DLD1 (cell line): ENCODE measurements around the gene PIGU.
"Not testable (repeated sequence)": the region's sequence is repeated elsewhere in the genome, so short reads cannot be mapped to it uniquely, and the experiment has no call there.

Experiments used
- in situ Hi-C: cut with HindIII; loops from 2 replicates; pipeline ENCODE4 v1.10.0; 2017; ENCODE audit warnings: low sequenced_read_pairs

The PIGU gene

GRCh38 chr20:34624629-34625028, 52.3 kb downstream of the PIGU start:
- in situ Hi-C loops, result no loop called here

- in situ Hi-C loops, result no loop called here
These were observed 54.0 kb downstream of the PIGU start for GRCh38 chr20:34622821-34623451.

DNA sequence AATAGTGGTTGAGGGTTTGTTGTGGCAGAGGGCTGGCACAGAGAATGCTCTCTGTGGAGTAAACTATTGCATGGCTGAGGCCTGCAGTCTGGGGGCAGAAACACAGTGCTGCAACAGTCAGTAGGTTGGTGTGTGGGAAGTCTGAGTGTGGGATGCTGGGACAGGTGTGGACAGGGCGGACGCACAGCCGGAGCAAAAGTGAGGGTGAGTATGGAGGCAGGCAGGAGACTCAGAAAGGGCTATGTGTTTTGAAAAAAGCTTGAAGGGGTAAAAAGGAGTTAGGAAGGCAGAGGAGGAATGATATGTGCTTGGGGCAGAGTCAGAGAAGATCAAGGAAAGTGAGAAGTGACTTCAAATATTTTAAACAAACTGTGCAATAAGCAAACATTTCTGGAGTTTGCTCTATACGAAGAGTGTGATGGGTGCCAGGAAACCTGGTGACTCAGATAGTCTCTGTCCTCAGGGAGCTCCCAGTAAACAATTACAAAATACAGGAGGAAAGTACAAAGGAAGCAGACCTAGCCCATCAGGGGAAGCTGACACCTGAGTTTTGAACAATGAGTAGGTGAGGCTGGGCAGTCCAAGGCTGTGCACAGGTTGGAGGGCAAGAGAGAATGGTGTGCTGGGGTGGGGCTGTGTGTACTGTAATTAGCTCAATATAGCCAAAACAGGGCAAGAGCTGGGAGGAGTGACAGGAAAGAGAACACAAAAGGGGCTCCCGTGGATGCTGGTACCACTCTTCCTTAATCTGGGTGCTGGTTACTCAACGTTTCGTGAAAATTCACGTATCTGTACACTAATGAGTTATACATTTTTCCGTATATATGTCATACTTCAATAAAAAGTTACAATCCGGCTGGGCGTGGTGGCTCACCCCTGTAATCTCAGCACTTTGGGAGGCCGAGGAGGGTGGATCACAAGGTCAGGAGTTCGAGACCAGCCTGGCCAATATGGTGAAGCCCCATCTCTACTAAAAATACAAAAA, 55.2 kb downstream of the PIGU start:
- in situ Hi-C loops, result no loop called here

GRCh38 chr20:34621036-34621343, 55.9 kb downstream of the PIGU start:
- in situ Hi-C loops, result no loop called here

- in situ Hi-C loops, result no loop called here
These were observed 58.2 kb downstream of the PIGU start for GRCh38 chr20:34618676-34619075.

DNA sequence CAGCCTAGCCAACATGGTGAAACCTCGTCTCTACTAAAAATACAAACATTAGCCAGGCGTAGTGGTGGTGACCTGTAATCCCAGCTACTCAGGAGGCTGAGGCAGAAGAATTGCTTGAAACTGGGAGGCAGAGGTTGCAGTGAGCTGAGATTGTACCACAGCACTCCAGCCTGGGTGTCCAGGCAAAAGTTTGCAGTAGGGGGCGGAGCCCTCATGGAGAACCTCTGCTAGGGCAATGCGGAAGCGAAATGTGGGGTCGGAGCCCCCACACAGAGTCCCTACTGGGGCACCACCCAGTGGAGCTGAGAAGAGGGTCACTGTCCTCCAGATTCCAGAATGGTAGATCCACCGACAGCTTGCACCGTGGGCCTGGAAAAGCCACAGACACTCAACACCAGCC, 60.0 kb downstream of the PIGU start:
- in situ Hi-C loops, result not testable (repeated sequence)

GRCh38 chr20:34615477-34615876, 61.4 kb downstream of the PIGU start:
- in situ Hi-C loops, result no loop called here

GRCh38 chr20:34611976-34612375, 64.9 kb downstream of the PIGU start:
- in situ Hi-C loops, result not testable (repeated sequence)

DNA sequence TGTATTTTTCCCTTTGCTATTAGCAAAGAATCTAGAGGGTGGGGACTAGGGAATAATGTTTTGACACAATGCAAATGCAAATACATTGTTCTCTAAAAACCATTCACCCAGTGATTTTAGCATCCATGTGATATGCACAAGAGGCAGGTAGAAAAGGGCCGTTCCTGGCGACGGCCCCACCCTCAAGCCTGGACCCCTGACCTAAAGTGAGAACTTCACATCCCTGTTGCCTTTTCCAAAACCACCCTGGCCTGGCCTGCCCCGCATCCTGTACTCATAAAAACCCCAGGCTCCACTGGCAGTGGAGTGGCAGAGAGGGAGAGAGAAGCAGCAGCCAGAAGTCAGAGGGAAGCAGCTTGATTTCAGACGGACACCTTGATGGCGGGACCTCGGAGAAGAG, 69.8 kb downstream of the PIGU start:
- in situ Hi-C loops, result no loop called here

GRCh38 chr20:34604980-34605788, 71.7 kb downstream of the PIGU start:
- in situ Hi-C loops, result no loop called here

- in situ Hi-C loops, result no loop called here
These were observed 75.8 kb downstream of the PIGU start for GRCh38 chr20:34600892-34601653.

- in situ Hi-C loops, result no loop called here
These were observed 81.3 kb downstream of the PIGU start for GRCh38 chr20:34595377-34596184.

GRCh38 chr20:34586488-34587163, 90.3 kb downstream of the PIGU start:
- in situ Hi-C loops, result no loop called here

DNA sequence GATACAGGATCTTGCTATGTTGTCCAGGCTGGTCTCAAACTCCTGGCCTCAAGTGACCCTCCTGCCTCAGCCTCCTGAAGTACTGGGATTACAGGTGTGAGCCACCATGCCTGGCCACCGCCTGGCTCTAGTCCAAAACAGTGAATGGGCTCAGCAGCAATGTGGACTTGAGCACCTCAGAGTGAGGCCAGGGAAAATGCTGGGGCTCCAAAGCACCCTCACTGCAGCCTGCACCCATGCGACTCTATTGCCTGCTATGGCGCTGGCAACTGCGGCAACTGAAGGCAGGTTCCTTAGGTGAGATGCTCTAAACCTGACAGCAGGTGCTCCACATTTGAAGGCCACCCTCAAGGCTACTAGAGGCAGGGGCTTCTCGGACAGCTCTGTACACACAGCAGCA, 91.9 kb downstream of the PIGU start:
- in situ Hi-C loops, result no loop called here

DNA sequence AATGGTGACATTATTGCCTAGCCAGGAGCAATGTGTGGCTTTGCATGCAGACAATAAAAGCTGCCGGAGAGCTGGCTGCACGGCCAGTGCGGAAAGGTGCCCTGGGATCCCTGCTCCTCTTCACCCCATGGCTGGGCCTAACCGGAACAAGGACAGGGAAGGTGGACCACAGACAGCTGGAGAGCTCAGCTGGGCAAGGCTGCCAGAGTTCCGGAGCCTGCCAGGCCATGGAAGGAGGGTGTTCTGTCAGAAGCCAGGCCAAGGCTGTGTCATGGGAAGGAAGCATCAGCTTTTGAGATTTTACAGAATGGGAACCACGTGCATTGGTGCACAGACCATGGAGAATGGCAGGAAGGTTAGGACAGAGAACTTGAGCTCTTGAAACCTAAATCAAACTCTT, 93.3 kb downstream of the PIGU start:
- in situ Hi-C loops, result no loop called here

DNA sequence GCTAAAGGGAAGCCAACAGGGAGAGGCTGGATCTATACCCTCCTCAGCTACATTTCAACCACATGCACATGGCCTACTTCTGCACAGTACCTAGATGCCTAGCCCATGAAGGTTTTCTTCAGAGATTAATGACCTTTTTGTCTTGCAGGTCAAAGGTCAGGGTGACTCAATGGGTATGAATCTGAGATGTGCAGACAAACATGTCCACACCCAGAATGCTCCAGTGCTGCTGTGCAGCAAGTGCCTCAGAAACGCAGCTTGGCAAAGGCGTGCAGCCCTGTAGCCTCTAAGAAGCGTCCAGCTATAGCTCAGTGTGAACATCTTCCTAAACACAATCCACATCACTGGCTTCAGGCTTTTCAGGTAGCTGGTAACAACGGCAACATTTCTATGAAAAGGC, 94.0 kb downstream of the PIGU start:
- in situ Hi-C loops, result no loop called here

GRCh38 chr20:34582221-34582620, 94.7 kb downstream of the PIGU start:
- in situ Hi-C loops, result no loop called here

GRCh38 chr20:34581341-34582184, 95.3 kb downstream of the PIGU start:
- in situ Hi-C loops, result no loop called here
